Amygdala (tissue), 56 donors: ENCODE data around the gene RBM3.

ENCODE experiments used
- DNase-seq, 56 donors: peaks; one replicate each; lab custom pipeline; 2025; lab: John Stamatoyannopoulos, UW

The RBM3 gene

DNA sequence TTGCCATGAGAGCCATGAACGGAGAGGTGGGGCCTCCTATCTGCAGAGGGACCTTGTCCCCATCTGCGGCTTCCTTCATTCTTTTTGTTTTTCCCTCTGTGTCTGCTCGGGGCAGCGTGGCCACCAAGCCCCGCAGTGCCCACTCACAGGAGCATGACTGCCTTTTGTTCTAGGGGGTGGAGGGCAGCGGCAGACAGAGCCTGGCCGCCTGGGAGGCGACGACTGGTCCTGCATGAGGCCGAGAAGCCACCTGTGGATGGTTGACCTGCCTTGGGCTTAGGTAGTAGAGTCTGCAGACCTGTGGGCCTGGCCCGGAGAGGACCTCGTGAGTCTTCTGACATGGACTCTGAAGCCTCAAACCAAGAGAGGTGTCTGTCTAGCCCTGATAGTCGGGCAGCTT is 1.4 kb downstream of the RBM3 start:
- no peak for DNase-seq

DNA sequence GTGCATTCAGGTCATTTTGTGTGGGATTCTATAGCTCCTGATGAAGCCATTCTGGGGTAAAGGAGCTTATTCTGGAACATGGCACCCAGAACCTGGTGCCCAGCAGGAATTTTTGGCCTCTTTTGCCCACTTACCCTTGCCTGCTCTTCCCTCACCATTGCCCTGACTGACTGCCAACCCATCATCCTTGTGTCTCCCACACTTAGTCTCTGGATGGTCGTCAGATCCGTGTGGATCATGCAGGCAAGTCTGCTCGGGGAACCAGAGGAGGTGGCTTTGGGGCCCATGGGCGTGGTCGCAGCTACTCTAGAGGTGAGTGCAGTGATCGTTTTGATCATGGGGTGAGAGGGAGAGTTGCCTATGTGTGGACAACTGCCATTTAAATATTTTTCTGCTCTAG is 1.8 kb downstream of the RBM3 start:
- DNase-seq: no peak

- no peak for DNase-seq
These were observed 4.4 kb downstream of the RBM3 start for GRCh38 chrX:48578661-48579128.

DNA sequence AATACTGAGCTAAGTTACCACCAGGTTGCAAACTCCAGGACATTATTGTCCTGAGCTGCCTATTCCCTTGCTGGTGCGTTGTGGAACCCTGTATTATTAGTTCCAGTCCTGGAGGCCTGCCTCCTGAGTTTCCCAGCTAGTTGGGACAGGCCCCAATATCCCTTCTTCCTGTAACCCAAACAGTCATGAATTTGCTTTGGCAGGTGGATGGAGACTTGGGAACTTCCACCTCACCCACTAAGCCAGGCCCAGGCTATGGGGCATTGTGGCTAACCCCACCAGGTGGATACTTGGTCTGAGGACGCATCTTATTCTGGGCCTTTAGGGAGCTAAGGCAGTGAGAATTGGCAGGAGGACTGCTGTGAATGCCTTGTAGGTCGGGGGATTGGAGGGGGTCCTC is 5.0 kb downstream of the RBM3 start:
- DNase-seq: no peak

DNA sequence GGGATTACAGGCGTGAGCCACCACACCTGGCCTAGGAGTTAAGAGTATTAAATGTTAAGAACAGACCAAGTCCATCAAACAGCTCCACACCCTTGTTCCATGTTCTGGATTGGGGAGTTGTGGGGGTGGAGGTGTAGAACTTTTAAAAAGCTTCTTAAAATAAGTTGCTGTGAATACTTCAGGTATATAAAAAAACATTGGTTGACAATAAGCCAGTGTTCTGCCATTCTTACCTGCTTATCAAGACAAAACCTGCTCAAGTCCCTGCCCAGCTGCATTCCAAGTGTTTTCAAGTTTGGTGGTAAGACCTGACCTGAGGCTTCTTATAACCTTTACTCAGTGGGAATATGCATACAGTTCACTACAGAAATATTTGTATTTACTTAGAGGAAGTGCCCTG is 6.4 kb downstream of the RBM3 start:
- DNase-seq: no peak

DNA sequence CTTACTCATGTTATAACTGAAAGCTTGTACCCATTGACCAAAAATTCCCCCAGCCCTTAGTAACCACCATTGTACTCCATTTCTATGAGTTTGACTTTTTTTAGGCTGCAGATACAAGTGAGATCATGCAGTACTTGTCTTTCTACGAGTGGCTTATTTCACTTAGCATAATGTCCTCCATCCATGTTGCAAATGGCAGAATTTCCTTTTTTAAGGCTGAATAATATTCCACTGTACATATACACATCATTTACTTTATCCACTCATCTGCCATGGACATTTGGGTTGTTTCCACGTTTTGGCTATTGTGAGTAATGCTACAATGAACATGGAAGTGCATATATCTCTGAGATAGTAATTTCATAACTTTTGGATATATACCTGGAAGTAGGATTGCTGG is 10.4 kb downstream of the RBM3 start:
- no peak for DNase-seq

DNA sequence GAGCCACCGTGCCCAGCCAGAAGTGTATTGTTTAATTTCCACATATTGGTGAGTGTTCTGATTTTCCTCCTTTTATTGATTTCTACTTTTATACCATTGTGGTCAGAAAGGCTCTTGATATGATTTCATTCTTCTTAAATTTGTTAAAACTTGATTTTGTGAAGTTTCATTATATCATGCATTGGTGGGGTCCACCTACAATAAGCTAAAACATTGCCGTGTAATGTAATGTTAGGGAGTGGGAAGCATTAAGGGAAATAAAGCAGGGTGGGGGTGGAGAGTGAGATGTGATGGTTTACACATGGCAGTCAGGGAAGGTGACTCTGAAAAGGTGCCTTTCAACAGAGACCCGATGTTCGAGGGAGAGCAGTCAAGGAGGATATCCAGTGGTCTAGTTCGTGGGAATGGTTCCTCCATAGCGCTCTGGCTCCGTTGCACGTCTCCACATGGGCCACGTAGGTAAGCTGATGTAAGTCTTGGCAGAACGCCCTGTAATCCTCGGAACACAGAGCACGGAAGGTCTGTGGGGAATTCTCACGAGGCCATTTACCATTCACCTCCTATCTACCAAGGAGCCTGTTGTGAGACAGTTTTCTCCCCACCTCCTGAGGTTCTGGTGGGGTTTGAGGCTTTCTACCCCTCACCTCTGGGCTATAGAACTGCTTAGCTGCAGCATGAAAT is 15.3 kb downstream of the RBM3 start:
- no peak for DNase-seq

- peak in 8 of 56 donors; percentile 0 to 16 (median 6) for DNase-seq
These were observed 16.2 kb downstream of the RBM3 start for GRCh38 chrX:48590203-48591103.

DNA sequence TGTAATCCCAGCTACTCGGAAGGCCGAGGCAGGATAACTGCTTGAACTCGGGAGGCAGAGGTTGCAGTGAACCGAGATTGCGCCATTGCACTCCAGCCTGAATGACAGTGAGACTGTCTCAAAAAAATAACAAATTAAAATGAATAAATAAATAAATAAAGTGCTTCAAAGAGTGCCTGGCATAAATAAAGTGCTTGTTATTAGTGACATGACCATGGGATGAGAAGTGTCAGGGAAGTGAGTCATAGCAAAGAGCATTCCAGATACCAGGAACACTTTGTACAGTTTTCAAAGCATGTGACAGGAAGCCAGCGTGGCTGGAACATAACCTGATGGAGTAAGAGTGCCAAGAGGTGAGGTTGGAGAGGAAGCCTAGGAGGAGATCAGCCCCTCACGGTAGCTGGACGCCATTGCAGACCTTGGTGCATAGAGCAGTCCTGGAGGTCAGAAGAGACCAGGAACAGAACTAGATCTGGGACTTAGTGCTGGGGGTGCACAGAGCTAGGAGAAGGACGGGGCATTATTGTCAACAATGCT is 17.0 kb downstream of the RBM3 start:
- no peak for DNase-seq

DNA sequence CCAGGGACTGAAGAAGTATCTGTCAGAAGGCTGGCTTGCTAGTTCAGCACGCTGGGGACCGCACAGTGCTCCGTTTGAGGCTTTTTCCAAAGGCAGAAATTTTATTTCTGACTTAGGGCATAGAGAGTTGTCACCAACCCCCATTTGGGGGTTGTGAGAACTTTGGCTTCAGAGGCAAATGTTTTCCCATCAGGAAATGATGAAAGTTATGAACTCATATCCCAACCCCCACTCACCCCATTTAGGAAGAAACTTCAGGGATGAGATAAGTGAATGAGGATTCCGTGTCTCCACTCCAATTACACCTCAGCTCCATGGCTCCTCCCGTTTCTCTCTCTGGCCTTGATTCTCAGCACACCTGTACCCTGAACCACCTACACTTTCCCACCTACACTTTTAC is 18.7 kb downstream of the RBM3 start:
- no peak for DNase-seq

GRCh38 chrX:48595929-48596328 is 21.6 kb downstream of the RBM3 start:
- no peak for DNase-seq

- peak; percentile 40 to 91 (median 80) for DNase-seq
These were observed 23.3 kb downstream of the RBM3 start, which contains the start of gene WDR13 for GRCh38 chrX:48597353-48598264. Gene WDR13, plus strand, starts transcription at chrX:48597492. Its CDS starts 505 bp downstream, at chrX:48597997.

DNA sequence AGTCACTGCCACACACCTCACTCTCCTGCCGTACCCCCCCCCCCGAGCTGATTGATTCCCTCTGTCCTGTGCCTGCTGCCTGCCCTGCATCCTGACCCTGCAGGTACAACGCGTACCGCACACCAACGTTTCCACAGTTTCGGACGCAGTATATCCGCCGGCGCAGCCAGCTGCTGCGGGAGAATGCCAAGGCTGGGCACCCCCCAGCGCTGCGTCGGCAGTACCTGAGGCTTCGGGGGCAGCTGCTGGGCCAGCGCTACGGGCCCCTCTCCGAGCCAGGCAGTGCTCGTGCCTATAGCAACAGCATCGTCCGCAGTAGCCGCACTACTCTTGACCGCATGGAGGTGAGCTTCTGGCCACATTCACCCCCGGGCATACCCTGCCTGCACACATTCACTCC is 24.3 kb downstream of the RBM3 start:
- no peak for DNase-seq

DNA sequence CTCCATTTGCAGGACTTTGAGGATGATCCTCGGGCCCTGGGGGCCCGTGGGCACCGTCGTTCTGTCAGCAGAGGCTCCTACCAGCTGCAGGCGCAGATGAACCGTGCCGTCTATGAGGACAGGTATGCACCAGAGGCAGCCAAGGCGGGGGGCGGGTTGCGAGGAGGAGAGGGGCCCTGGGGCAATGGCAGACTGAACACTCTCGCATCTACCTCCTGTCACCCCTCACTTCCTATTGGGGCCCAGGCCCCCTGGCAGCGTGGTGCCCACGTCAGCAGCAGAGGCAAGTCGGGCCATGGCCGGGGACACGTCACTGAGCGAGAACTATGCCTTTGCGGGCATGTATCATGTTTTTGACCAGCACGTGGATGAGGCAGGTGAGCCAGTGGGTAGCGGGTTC is 25.1 kb downstream of the RBM3 start:
- DNase-seq: no peak

DNA sequence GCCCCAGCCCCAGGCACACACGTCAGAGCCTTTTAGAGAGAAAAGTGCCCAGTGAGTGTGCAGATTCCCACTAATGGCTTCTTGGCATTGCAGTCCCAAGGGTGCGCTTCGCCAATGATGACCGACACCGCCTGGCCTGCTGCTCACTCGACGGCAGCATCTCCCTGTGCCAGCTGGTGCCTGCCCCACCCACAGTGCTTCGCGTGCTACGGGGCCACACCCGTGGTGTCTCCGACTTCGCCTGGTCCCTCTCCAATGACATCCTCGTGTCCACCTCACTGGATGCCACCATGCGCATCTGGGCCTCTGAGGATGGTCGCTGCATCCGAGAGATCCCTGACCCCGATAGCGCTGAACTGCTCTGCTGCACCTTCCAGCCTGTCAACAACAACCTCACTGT is 25.9 kb downstream of the RBM3 start:
- DNase-seq: no peak

DNA sequence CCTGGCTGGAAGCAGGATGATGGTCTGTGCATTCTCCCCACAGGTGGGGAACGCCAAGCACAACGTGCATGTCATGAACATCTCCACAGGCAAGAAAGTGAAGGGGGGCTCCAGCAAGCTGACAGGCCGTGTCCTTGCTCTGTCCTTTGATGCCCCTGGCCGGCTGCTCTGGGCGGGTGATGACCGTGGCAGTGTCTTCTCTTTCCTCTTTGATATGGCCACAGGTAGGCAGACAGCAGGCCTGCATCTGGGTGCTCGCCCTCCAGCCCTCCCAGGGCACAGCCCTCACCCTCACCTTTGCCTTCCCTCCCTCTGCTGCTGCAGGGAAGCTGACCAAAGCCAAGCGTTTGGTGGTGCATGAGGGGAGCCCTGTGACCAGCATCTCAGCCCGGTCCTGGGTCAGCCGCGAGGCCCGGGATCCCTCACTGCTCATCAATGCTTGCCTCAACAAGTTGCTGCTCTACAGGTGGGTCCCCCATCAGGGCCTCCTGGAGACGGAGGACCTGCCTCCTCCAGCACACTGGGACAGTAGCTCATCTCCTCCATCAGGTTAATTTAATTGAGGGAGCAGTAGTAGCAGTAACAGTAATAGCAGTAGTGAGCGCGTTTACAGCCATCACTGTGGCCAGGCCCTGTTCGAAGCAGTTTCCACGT is 27.6 kb downstream of the RBM3 start:
- no peak for DNase-seq

GRCh38 chrX:48604701-48605100 is 30.4 kb downstream of the RBM3 start:
- no peak for DNase-seq

- no peak for DNase-seq
These were observed 31.8 kb downstream of the RBM3 start for GRCh38 chrX:48606091-48606490.

GRCh38 chrX:48611703-48612102 is 37.4 kb downstream of the RBM3 start:
- no peak for DNase-seq
